Esophagus muscularis mucosa (tissue), 4 donors: ENCODE results near the gene LRMDA.

ENCODE experiments used
- EP300 ChIP-seq: sonication (generic); formaldehyde crosslinking; IDR thresholded peaks from one replicate; pipeline ENCODE4 v1.6.1; 2017; ENCODE audit warnings: antibody characterized with exemption
- POLR2A ChIP-seq: fragments of 450-650 bp; IDR thresholded peaks from one replicate; pipeline ENCODE4 v1.6.1; 2017; ENCODE audit warnings: antibody characterized with exemption, moderate library complexity, mild to moderate bottlenecking, low read depth
- POLR2AphosphoS5 ChIP-seq, 2 donors: sonication (generic); formaldehyde crosslinking; IDR thresholded peaks; one replicate each; pipeline ENCODE4 v1.6.1; 2017; ENCODE audit warnings: antibody characterized with exemption in 2 of 2
- TF ChIP-seq, protein P1 (sequence below), 3 experiments: fragments of 200-600 bp in 2 of 3; fragments of 450-650 bp in 1 of 3; sonication (generic) in 2 of 3; IDR thresholded peaks; one replicate each; pipeline ENCODE4 v1.5.1; 2017 to 2019; ENCODE audit warnings: antibody characterized with exemption in 3 of 3, mild to moderate bottlenecking in 2 of 3, moderate library complexity in 1 of 3

DNA sequence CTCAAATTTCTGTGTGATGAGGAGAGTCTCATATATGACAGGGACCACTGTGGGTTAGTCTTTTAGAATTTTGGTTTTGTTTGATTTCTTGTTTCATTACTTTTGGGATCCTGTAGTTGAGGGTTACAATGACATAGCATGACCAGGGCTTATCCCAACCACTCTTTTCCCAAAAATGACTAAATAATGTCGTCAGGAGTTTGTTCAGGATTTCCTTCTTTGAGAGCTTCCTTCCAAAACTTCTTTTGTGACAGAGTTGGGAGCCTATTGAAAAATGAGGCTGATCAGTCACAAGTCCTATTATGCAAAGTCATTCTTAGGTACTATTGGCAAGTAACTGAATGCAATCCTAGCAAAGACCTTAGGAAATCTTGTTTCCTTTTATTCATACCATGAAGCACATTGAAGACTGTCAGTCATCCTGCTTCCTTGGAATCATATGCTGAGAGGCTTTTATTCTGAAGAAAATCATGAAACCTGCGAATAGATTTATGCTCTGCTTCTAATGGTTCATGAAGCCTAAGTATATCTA is 498.3 kb downstream of the LRMDA start:
- TF ChIP-seq, protein P1, sequence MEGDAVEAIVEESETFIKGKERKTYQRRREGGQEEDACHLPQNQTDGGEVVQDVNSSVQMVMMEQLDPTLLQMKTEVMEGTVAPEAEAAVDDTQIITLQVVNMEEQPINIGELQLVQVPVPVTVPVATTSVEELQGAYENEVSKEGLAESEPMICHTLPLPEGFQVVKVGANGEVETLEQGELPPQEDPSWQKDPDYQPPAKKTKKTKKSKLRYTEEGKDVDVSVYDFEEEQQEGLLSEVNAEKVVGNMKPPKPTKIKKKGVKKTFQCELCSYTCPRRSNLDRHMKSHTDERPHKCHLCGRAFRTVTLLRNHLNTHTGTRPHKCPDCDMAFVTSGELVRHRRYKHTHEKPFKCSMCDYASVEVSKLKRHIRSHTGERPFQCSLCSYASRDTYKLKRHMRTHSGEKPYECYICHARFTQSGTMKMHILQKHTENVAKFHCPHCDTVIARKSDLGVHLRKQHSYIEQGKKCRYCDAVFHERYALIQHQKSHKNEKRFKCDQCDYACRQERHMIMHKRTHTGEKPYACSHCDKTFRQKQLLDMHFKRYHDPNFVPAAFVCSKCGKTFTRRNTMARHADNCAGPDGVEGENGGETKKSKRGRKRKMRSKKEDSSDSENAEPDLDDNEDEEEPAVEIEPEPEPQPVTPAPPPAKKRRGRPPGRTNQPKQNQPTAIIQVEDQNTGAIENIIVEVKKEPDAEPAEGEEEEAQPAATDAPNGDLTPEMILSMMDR (IDR thresholded peaks at IDR 0.05) = no peak
- TF ChIP-seq POLR2A (no peak), EP300 (no peak), POLR2AphosphoS5 (IDR thresholded peaks at IDR 0.05) (no peak)
